NCI-H128 (cell line): Measurements from ENCODE around the gene MGP.

Source experiments
- DNase-seq: peaks from one replicate; lab custom pipeline; 2025; ENCODE audit not compliant: unreplicated experiment; lab: John Stamatoyannopoulos, UW

MGP gene

GRCh38 chr12:14833336-14833735, 52.3 kb downstream of the MGP start:
- DNase-seq: no peak
